ENCODE data around the gene VEGFA.

Gene VEGFA

GRCh38 chr6:43772681-43773049, 2.7 kb downstream of the VEGFA start:
- no peak for DNase-seq (ENCODE audit: low read depth)

- no peak for DNase-seq (ENCODE audit: low read depth)
These were observed 3.3 kb downstream of the VEGFA start for GRCh38 chr6:43773050-43773979.

- DNase-seq (ENCODE audit: low read depth), result no peak
These were observed 4.2 kb downstream of the VEGFA start for GRCh38 chr6:43773980-43774775.

GRCh38 chr6:43774776-43775534, 4.9 kb downstream of the VEGFA start:
- DNase-seq (ENCODE audit: low read depth), result no peak

- no peak for DNase-seq (ENCODE audit: low read depth)
These were observed 5.5 kb downstream of the VEGFA start for GRCh38 chr6:43775535-43775885.

GRCh38 chr6:43776115-43776798, 6.2 kb downstream of the VEGFA start:
- no peak for DNase-seq (ENCODE audit: low read depth)

GRCh38 chr6:43776799-43777776, 7.1 kb downstream of the VEGFA start:
- DNase-seq (ENCODE audit: low read depth), result no peak

- no peak for DNase-seq (ENCODE audit: low read depth)
These were observed 8.3 kb downstream of the VEGFA start for GRCh38 chr6:43778131-43778855.

GRCh38 chr6:43778976-43779851, 9.2 kb downstream of the VEGFA start:
- DNase-seq (ENCODE audit: low read depth), result no peak

- no peak for DNase-seq (ENCODE audit: low read depth)
These were observed 9.8 kb downstream of the VEGFA start for GRCh38 chr6:43779852-43780236.

- no peak for DNase-seq (ENCODE audit: low read depth)
These were observed 10.3 kb downstream of the VEGFA start for GRCh38 chr6:43780293-43780692.

- DNase-seq (ENCODE audit: low read depth), result no peak
These were observed 11.2 kb downstream of the VEGFA start for GRCh38 chr6:43780941-43781928.

GRCh38 chr6:43781941-43782704, 12.1 kb downstream of the VEGFA start:
- no peak for DNase-seq (ENCODE audit: low read depth)

GRCh38 chr6:43782764-43783513, 12.9 kb downstream of the VEGFA start:
- DNase-seq (ENCODE audit: low read depth), result no peak

- no peak for DNase-seq (ENCODE audit: low read depth)
These were observed 14.2 kb downstream of the VEGFA start for GRCh38 chr6:43784049-43784855.
